Esophagus muscularis mucosa (tissue), 4 donors: ENCODE results near the gene TCAP.

Experiments used
- EP300 ChIP-seq: sonication (generic); formaldehyde crosslinking; IDR thresholded peaks from one replicate; pipeline ENCODE4 v1.6.1; 2017; ENCODE audit warnings: antibody characterized with exemption
- POLR2A ChIP-seq: fragments of 450-650 bp; IDR thresholded peaks from one replicate; pipeline ENCODE4 v1.6.1; 2017; ENCODE audit warnings: antibody characterized with exemption, moderate library complexity, mild to moderate bottlenecking, low read depth
- POLR2AphosphoS5 ChIP-seq, 2 donors: sonication (generic); formaldehyde crosslinking; IDR thresholded peaks; one replicate each; pipeline ENCODE4 v1.6.1; 2017; ENCODE audit warnings: antibody characterized with exemption in 2 of 2
- TF ChIP-seq, protein P1 (sequence below), 3 experiments: fragments of 200-600 bp in 2 of 3; fragments of 450-650 bp in 1 of 3; sonication (generic) in 2 of 3; IDR thresholded peaks; one replicate each; pipeline ENCODE4 v1.5.1; 2017 to 2019; ENCODE audit warnings: antibody characterized with exemption in 3 of 3, mild to moderate bottlenecking in 2 of 3, moderate library complexity in 1 of 3

- TF ChIP-seq, protein P1, sequence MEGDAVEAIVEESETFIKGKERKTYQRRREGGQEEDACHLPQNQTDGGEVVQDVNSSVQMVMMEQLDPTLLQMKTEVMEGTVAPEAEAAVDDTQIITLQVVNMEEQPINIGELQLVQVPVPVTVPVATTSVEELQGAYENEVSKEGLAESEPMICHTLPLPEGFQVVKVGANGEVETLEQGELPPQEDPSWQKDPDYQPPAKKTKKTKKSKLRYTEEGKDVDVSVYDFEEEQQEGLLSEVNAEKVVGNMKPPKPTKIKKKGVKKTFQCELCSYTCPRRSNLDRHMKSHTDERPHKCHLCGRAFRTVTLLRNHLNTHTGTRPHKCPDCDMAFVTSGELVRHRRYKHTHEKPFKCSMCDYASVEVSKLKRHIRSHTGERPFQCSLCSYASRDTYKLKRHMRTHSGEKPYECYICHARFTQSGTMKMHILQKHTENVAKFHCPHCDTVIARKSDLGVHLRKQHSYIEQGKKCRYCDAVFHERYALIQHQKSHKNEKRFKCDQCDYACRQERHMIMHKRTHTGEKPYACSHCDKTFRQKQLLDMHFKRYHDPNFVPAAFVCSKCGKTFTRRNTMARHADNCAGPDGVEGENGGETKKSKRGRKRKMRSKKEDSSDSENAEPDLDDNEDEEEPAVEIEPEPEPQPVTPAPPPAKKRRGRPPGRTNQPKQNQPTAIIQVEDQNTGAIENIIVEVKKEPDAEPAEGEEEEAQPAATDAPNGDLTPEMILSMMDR (IDR thresholded peaks at IDR 0.05) = no peak
- TF ChIP-seq POLR2A (no peak), EP300 (no peak), POLR2AphosphoS5 (IDR thresholded peaks at IDR 0.05) (no peak)
These were observed 1.1 kb downstream of the TCAP start for GRCh38 chr17:39666231-39666600.
